C4-2B (cell line): Measurements from ENCODE around the gene RAP1A.

Experiments
- ZFX ChIP-seq: fragments of 450-650 bp; IDR thresholded peaks from 2 replicates; pipeline ENCODE4 v1.6.1; 2017
- TF ChIP-seq, protein P1 (sequence below): fragments of 450-650 bp; conservative IDR thresholded peaks from 2 replicates; pipeline ENCODE4 v1.5.1; 2017; ENCODE audit warnings: mild to moderate bottlenecking

- TF ChIP-seq, protein P1, sequence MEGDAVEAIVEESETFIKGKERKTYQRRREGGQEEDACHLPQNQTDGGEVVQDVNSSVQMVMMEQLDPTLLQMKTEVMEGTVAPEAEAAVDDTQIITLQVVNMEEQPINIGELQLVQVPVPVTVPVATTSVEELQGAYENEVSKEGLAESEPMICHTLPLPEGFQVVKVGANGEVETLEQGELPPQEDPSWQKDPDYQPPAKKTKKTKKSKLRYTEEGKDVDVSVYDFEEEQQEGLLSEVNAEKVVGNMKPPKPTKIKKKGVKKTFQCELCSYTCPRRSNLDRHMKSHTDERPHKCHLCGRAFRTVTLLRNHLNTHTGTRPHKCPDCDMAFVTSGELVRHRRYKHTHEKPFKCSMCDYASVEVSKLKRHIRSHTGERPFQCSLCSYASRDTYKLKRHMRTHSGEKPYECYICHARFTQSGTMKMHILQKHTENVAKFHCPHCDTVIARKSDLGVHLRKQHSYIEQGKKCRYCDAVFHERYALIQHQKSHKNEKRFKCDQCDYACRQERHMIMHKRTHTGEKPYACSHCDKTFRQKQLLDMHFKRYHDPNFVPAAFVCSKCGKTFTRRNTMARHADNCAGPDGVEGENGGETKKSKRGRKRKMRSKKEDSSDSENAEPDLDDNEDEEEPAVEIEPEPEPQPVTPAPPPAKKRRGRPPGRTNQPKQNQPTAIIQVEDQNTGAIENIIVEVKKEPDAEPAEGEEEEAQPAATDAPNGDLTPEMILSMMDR = no peak
- no peak for TF ChIP-seq ZFX
These were observed 40.9 kb downstream of the RAP1A start for GRCh38 chr1:111660204-111661150.
